GM21447 (cell line): Measurements from ENCODE around the gene NKX1-1.
"Not testable (repeated sequence)": the region's sequence is repeated elsewhere in the genome, so short reads cannot be mapped to it uniquely, and the experiment has no call there.

Source experiments
- ATAC-seq: cut with Tn5 transposase; IDR thresholded peaks from one replicate; pipeline ENCODE4 v1.9.1; 2021; ENCODE audit not compliant: unreplicated experiment

The NKX1-1 gene

DNA sequence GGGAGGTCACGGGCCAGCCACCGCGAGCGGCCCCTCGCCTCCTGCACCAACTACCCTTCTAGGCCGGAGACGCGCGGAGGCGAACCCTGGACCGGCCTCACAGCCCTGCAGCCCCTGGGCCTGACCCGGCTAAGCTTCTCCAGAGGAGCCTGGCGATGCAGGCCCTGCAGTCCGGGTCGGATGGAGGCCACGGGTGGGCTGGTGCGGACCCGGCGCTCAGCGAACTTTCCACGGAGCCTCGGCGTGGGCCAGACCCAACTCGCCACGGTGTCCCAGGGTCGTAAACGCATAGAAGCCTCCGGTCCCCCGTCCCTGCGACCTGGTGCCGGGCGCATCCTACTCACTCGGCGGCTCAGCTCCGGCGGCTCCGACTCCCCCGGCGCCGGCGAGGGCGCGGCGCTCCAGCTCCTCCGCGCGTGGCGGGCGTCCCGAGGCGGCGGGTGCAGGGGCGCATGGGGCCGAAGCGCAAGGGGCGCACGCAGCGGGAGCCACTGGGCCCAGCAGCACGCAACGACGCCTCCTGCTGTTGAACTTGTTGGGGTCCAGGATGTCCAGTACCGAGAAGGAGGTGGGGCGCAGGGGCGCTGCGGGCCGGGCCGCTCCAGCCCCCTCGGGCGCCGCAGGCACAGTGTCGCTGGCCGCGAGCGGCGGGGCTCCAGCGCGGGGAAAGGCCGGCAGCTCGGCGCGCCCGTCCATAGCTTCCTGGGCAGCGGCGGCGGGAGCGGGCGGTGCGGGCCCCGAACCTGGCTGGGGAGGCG, 427 bp downstream of the NKX1-1 start:
- no peak for ATAC-seq

DNA sequence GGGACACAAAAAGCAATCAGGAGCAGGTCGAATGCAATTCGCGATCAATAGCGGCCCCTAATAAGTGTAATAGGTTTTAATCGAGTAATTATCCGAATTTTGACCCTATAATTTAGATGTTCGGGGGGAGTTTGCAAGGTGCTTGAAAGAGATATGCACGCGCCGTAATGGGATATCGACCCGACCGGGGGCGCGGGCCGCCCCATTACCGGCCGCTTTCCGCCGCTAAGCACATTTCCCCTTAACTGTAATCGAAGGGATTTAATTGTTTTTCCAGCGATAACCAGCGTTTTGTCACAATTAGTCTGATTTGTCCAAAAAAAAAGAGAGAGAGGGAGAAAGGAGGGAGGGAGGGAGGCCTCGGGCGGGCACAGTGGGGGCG, 997 bp downstream of the NKX1-1 start:
- no peak for ATAC-seq

DNA sequence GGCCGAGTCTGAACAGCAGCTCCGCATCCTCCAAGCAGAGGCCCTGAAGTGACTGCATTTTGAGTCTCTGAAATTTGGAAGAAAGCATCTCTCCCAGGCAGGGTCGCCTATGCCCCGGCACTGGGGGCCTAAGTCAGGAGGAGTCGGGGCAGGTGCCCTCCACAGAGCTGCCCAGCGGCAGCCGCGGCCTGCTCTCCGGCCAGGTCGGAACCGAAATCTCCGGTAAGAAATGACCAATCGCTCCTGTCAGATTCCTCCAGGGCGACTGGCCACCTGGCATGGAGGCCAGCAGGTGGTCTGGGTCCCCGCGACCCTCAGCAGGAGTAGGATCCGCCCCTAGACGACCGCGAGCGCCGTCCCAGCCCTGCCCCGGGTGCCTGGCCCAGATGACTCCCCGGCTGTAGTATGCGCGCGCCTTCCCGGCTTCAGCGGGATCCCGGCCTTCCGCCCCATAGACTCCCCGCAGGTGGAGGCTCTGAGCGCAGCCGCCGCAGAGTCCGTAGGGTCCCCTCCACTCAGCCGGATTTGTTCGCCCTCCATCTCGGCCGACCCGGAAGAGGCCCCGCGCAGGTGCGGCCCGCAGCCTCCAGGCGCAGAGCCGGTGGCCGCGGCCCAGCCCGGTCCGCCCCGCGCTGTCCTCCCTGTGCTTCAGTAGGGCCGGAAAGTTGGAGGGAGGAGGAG, 1.5 kb downstream of the NKX1-1 start:
- ATAC-seq: no peak

DNA sequence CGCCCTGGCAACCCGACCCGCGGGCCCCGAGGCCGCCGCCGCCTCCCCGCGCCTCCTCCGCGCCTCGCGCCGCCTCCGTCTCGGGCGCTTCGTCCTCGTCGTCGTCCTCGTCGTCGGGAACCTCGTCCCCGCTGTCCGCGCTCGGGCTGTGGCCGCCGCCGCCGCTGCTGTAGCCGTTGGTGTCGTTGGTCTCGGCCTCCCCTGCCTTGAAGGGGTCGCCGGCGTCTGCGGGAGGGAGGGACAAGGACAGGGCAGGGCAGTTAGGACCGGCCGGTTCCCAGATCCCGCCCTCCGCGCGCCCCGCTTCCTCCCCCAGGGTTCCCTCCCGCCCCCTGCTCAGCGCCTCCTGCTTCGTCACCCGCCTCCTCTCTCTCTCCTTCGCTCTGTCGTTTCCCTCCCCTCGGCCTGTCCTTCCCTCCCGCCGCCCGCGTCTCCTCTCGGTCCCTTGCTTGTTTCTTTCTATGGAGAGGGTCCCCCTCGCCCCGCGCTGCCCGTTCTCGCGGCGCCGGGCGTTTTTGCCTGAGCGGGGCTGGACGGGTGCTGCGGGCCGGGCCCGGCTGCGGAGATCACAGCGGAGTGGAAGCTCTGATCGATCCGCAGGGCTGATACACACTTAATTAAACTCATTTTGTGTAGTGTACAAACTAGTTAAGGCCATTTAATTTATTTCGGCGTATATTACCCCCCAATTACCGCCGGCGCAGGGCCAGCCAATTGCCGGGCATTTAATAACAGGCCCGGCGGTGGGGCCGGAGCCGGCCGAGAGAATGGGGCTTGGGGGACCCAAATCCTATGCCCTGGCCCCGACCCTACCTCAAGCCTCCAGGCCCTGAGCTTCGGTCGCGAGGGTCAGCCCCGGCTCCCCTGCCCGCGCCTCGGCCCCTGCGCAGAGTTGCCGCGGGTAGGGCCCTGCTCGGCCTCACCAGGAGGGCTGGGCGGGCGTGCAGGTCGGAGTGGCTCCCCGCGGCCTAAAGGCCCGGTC, 2.4 kb downstream of the NKX1-1 start:
- ATAC-seq: no peak

DNA sequence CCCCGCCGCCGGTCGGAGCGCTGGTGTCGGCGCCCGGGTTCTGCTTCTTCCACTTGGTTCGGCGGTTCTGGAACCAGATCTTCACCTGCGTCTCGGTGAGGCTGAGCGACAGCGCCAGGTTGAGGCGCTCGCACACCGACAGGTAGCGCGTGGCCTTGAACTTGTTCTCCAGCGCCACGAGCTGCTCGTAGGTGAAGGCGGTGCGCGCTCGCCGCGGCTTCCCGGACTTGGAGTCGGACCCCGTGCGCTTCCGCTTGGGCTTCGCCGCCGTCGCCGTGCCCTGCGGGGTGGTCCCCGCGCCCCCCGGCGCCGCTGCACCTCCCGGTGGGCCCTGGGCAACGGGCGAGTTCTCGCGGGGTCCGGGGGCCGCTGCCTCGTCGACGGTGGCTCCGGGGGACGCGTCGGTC, 3.1 kb downstream of the NKX1-1 start:
- no peak for ATAC-seq

DNA sequence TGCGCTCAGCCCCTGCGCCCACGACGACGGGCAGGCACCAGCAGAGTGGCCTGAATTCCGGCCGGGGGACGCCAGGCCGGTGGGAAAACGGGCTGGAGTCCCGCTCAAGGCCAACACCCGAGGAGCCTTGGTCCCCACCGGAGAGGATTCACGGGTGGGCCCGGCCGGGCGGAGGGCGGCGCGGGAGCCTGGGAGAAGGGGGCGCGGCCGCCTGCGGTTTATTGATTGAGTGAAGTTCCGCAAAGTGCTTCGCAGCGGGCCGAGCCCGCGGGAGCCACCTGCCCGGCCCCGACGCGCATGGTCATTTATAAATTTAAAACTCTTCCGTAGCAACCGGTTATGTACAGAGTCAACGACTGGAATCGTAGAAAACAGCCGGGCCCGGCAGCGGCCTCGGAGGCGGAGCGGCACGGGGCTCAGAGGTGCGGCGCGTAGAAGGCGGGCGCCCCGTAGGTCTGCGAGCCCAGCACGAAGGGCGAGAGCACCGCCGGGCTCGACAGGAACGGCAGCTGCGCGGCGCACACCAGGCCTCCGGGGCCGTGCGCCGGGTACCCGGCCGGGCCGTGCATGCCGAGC, 3.6 kb downstream of the NKX1-1 start:
- no peak for ATAC-seq

GRCh38 chr4:1402021-1402515, 4.2 kb downstream of the NKX1-1 start:
- ATAC-seq: no peak

DNA sequence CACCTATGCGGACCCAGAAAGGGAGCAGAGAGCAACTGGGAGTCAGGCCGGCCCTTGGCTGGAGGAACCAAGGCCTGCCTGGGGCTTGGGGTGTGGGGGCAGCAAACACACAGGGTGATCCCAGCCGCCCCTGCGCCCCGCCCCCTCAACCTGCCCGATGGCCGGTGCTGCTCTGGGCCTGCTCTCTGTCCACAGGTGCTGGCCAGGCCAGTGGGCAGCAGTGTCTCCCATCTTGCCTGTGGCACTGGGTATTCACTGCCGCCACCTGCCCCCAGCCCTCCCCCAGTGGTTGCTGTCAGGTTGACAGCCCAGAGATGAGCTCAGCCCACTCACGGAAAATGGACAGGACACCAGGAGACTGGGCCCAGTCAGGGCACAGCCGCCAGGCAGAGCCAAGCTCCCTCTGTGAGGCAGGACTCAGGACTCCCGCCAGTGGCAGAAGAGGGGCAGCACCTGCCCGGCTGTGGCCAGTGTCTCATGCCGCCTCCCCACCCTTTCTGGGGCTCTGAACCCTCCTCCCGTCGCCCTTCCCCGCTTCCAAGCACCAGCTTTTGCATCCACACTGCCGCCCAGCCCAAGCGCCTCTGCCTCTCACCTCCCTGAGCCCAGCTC, 4.7 kb downstream of the NKX1-1 start:
- ATAC-seq: no peak

DNA sequence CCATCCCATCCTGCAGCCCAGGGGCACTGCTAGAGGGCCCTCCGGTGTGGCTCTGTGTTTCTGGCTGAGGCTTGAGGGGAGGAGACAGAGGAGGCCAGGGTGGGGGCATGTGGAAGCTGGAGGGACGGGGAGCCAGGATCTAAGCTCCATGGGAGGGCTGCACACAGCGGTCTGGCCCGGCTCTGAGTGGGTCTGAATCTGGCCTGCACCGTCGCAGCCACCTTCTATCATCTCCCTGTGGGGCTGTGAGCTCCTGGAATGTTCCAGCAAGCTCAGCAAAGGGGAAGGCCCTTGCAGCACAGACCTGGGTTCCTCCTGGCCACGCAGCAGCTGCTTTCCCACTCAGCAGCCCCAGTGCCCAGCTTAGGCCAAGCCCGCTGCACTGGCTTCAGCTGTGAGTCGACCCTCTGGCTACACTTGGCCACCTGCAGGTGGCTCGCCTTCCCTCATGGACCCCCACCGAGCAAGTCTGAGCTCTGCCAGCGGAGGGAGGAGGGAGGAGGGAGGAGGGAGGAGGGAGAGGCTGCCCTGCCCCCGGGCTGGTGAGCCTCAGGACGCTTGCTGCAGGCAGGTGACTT, 5.3 kb downstream of the NKX1-1 start:
- ATAC-seq: no peak

DNA sequence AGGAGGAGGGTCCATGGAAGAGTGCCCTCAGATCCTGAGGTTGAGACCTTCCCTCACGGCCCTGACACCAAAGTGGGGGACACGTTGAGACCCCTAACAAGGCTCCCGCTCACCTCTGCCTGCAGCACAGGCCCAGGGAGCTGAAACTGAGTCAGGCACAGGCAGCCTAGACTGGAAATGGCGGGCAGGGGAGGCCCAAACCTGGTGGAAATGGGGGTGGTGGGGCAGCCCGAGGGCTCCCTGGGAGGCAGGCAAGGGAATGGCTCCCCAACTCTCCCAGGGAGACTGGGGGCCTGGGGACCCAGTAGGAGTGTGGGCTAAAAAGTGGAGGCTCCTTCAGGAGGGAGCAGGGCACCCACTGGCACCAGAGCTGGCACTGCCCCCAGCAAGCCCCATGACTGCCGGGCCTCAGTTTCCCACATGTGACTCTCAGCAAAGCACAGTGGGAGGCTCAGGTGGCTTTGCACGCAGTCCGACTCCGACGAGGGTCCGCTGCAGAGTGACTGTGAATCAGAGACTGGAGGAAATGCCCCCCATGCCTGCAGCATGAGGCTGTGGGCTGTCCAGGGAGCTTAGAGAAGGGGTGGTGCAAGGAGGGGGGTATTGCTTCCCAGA, 5.9 kb downstream of the NKX1-1 start:
- no peak for ATAC-seq

GRCh38 chr4:1399508-1400190, 6.6 kb downstream of the NKX1-1 start:
- ATAC-seq: no peak

- no peak for ATAC-seq
Measured at GRCh38 chr4:1398681-1399507, 7.3 kb downstream of the NKX1-1 start.

- ATAC-seq: no peak
Measured at GRCh38 chr4:1396806-1397455, 9.3 kb downstream of the NKX1-1 start.

DNA sequence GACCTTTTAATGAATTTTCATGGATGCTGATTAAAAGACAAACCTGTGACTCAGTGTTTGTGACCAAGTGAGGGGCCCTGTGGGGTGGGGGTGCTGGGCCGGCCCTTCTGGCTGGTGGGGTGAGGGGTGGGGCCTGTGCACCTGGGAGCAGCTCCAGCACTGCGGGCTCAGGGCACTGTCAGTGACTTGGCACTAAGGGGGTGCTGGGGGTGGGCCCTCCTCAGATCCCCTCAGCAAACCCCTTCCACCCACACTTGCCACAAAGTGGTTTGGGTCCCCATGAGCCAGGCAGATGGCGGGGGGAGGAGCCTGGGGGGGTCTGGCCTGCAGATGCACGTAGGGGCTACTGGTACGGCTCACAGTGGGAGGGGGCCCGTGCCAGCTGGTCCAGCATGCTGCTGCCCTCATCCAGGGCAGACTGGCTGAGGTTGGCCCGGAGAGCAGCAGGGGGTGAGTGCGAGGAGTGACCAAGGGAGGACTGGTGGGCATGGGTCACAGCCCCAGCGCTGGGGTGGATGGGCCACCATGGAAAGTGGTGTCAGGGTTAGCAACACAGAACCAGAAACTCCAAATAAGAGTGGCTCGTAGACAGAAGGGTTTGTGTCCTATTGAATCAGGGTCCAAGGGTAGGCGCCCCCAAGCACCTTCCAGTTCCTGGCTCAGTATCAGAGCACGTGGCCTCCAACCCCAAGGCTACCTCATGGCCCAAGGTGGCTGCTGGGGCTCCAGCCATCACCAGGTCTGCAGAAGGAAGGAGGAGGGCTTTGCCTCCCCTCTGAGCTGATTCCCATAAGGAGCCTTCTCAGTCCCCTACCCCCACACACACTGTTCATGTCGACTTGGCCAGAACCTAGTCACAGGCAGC, 10.1 kb downstream of the NKX1-1 start:
- ATAC-seq: no peak

GRCh38 chr4:1395389-1395820, 10.8 kb downstream of the NKX1-1 start:
- ATAC-seq: not testable (repeated sequence)

- not testable (repeated sequence) for ATAC-seq
Measured at GRCh38 chr4:1394554-1395388, 11.5 kb downstream of the NKX1-1 start.
